Stimulated activated CD4-positive, alpha-beta T cell treated with anti-CD3 and anti-CD28 coated beads, Interleukin-2, amount 100 ng/mL, for 24 hours (primary cell): Measurements from ENCODE around the gene DRG2.

ENCODE experiments used
- DNase-seq, 2 donors: peaks; one replicate each; pipeline ENCODE4 v3.0.0-alpha.2; 2020

The DRG2 gene

GRCh38 chr17:18076936-18077335, 10.8 kb upstream of the DRG2 start:
- no peak for DNase-seq

GRCh38 chr17:18079543-18079942, 8.2 kb upstream of the DRG2 start:
- no peak for DNase-seq

DNA sequence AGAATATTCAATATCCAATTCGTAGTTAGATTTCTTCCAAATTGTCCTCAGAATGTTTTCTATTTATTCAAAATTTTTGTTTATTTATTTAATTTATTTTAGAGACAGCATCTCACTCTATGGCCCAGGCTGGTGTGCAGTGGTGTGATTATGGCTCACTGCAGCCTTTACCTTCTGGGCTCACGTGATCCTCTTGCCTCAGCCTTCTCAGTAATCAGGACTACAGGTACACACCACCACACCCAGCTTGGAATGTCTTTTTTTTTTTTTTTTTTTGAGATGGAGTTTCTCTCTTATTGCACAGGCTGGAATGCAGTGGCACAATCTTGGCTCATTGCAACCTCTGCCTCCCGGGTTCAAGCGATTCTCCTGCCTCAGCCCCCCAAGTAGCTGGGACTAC, 3.5 kb upstream of the DRG2 start:
- no peak for DNase-seq

DNA sequence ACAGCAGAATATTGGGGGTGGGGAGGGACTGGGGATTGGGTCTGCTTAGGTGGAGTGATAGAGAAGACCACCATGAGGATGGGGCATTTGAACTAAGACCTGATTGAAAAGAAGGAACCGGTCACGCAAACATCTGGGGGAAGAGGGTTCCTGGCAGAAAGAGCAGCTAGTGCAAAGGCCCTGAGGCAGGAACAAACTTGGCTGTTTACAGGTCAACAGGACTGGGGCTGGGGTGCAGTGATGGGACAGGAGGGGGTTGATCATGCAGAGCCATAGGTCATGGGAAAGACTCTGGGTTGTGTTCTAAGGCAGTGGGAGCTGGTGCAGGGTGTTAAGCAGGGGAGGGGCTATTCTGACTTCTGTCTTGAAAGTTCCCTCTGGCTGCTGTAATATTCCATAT, 1.9 kb downstream of the DRG2 start:
- DNase-seq = no peak

DNA sequence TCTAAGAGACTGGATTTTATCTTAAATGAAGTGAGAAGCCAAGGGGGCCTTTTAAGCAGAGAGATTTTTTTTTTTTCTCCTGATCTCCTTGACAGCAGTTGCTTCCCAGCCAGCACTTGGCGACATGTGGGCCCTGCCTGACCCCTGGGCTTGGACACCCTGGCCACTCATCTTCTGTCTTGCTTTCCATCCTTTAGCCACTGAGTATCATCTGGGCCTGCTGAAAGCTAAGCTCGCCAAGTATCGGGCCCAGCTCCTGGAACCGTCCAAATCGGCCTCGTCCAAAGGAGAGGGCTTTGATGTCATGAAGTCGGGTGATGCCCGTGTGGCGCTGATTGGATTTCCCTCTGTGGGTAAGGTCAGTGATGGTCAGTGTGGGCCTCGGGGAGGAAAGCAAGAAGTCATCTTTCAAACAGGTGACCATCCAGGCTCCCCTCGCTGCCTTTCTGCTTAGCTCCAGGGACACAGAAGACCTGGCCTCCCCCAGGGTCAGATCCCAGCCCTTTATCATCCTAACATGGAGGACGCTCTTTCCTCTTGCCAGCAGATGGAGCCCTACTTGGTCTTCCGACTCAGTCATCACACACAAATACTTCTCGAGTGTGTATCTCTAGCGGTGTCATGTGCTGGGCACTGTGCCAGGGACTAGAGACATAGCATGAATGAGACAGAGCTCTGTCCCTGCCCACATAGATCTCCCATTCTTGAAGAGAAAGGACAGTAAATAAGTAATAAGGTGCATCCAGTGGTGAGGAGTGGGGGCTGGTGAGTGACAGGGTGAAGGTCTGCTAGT, 6.1 kb downstream of the DRG2 start:
- DNase-seq = peak in 1 of 2 donors; percentile 20

DNA sequence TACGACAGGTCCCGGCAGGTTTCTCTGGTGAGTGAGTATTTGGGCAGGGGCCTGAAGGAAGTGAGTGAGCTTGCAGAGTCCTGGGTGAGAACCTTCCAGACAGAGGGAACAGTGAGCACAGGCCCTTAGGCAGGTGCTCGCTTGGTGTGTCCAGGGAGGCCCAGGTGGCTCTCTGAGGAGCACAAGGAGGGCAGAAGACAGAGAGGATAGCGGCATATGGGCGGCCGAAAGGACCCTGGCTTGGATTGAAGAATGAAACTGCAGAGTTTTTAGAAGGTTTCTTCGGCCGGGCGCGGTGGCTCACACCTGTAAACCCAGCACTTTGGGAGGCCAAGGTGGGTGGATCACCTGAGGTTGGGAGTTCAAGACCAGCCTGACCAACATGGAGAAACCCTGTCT, 6.7 kb downstream of the DRG2 start:
- DNase-seq = no peak

GRCh38 chr17:18099516-18099915, 11.8 kb downstream of the DRG2 start:
- DNase-seq = no peak

DNA sequence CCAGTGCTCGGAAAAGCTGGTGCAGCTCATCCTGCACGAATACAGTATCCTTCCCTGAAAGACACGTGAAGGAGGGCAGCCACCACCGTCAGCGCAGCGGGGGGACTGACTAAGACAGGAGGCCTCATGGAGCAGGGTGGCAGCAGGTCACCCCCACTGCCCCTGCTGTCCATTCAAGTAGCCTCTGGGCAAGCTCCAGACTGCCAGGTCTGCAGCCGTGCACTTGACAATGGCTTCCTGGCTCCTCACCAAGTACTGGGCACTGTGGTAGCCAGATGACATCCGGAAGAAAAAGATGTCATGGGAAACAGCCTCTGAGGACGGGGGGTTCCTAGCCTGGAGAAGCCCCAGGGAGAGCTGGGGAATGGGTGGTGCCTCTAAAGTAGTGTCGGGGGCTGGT, 12.9 kb downstream of the DRG2 start:
- no peak for DNase-seq

GRCh38 chr17:18101828-18102227, 14.1 kb downstream of the DRG2 start:
- no peak for DNase-seq

DNA sequence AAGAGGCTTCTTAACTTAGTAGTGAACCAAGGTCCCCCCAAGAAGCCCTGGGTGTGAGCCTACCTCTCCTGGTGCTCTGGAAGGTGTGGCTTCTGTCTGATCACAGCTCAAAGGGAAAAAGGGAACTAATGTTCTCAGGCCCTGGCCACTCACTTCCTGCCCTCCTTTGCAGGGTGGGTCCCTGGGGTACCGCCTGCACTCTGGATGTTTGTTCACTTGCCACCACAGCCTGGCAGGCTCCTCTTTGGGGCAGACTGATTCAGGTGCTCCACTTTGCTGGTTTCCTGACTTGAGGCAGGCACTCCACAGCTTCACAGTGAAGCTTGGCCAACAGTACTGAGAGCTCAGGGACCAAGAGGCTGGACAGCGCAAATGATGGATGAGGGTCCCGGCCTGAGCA, 14.9 kb downstream of the DRG2 start:
- DNase-seq = no peak

DNA sequence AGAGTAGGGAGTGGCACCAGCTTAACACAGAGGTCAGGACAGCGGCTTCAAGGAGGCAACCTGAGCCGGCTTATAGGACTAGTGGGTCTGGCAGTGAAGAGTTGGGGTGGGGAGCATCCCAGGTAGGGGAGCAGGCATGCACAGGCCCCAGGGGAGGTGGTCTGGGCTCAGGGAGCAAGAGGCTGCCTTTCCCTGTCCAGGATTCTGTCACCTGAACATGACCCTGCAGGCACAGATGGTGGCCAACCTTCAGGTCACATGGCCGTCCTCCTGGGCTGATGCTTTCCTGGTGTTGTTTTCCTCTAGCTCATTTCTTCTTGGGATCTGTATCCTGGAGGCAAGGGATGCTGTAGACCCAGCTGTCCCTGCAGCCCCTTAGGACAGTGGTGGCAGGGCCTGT, 17.3 kb downstream of the DRG2 start:
- DNase-seq = no peak

DNA sequence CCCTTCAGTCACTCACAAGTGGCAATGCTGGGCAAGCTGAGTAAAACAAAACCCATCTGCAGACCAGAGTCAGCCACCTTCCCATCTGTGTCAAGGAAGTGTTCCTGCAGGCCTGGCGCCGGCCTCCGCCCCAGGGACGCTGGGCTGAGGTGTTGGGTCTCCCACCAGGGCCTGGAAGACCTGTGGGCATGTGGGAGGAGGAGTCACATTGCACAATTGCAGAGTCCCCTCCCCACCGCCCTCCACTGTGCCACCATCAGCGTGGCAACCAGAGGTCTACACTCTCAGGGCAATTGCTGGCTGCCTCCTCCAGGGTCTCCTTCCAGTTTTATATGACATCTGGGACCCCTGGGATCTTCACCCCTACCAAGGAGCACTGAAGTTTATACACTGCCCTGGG, 17.8 kb downstream of the DRG2 start:
- DNase-seq = no peak

- no peak for DNase-seq
Observed at GRCh38 chr17:18106211-18106610, 18.5 kb downstream of the DRG2 start.

DNA sequence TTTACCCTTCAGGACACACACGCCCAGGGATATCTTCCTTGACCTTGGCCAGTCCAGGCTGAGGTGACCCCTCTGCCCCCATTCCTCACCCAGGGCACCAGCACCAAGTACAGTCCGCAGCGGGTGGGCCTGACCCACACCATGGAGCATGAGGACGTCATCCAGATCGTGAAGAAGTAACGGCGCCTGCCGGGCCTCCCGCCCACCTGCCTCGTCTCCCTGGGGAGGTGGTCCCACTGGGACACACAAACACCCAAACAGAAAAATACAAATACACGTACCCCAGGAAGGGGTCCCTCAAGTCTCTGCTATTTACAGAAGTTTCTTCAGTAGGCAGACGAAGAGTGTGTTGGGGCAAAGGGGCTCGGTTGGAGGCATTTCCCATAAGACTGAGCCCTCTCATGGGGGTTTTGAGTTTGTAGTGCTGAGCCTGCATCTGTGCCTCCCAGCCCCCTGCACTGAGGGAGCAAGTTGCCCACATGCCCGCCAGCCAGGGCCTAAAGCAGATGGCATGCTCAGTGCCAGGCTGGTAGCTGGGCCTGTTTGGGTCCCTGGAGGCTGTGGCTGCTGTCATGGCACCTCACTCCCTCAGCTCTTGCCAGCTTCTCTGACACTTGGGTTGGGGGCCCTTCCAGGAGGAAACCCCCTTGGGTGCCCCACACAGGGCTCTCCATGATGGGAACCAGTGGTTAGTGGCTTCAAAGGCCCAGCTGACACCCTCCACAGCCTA, 19.5 kb downstream of the DRG2 start:
- no peak for DNase-seq

DNA sequence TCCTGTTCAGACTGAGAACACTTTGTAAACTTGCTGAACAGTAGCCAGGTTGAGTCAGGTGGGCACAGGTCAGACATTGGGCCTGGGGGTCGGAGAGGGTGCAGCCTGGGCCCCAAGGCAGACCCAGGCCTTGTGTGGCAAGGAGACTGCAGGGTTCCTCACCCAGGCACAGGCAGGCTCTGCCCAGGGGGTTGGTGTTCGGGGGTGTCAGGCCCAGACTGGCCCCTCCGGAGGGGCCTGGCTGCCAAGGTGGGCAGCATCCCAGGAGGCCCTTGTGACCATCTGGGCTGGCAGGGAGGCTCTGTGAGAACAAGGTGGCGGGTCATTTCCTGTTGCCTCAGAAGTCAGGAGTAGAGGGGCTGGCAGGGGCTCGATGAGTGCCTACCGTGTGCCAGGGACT, 20.2 kb downstream of the DRG2 start:
- no peak for DNase-seq

DNA sequence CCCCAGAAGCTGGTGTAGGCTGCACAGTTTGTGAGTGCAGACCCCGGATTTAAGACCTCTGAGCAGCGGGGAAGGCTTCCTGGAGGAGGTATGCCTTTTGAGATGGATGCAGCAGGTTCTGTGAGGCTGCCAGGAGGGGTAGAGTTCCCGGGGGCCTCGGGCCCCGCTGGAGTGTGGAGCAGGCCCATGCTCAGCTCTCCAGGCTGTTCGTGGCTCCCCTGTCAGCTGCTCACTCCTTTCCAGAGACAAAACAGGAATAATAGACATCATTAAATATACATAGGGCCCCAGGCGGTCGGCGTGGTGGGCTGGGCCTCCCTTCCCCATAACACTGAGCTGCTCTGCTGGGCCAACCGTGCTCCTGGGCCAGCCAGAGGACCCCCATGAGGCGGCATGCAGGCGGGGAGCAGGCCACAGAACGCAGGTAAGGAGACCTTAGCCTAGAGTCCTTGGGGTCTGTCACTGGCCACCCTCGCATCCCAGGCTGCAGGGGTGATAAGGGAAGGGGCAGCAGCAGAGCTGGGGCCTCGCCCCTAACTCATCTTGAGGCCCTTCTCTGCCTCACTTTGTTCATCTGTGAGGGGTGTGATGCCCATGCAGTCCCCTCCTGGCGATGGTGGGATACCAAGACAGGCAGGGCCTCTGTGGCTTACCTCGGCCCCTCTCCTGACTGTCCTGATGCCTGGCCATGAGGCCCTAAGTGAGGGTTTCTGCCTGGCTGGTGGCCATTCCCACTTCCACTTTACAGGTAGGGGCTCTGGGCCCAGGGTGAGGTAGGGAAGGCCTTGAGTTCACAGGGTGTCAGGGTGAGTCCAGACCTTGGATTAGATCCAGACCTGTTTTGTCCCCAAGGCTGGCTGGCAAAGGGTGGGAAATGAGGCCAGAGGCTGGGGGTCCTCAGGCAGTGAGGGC, 20.9 kb downstream of the DRG2 start, which contains the start of gene MYO15A:
TSS of gene MYO15A (plus strand) at position 356 of the 912 bp plus-strand sequence. CDS start 10,045 bp downstream, outside the sequence.
- no peak for DNase-seq

- no peak for DNase-seq
Observed at GRCh38 chr17:18109935-18110485, 22.3 kb downstream of the DRG2 start.

DNA sequence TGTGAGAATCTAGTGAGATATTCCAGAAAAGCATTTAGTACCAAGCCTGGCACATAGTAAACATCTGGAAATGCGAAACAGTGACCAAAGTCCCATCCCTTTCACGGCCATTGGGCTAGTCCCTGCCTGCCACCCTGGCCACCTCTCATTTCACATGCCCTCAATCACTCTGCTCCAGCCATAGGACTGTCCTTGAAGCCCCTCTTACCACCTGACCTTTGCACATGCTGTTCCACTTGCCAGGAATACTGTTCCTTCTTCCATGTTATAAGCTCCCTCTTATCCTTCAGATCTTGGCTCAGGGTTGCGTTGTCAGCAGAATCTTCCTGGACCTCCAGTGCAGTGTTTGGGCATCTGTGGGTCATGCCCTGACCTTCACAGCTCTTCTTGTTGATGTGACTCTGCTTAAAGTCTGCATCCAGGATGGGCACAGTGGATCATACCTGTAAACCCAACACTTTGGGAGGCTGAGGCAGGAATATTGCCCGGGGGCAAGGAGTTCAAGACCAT, 22.9 kb downstream of the DRG2 start:
- DNase-seq = no peak

DNA sequence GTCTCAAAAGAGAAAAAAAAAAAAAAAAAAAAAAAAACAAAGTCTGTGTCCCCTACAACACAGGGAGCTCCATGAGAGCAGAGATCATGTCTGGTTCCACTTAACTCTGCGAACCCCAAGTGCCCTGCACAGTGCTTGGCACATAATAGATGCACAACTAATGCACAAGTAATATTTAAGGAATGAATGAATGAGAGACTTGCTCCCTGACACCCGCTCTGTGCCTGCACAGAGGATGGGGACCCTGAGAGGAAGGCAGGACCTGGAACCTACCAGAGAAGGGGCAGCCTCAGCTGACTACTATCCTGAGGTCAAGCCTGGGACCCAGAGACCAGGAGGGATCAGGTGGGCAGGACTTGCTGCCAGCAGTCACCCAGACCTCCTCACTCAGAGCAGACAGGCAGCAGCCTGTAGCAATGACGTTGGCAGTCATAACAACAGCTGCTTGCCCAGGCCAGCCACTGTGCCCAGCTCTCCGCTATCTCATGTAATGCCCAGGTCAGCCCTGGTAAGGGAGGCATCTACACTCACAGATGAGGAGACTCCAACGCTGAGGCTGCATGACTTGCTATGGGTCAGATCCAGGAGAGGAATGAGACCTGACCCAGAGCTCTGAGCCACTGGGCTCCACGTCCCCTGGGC, 23.7 kb downstream of the DRG2 start:
- no peak for DNase-seq

DNA sequence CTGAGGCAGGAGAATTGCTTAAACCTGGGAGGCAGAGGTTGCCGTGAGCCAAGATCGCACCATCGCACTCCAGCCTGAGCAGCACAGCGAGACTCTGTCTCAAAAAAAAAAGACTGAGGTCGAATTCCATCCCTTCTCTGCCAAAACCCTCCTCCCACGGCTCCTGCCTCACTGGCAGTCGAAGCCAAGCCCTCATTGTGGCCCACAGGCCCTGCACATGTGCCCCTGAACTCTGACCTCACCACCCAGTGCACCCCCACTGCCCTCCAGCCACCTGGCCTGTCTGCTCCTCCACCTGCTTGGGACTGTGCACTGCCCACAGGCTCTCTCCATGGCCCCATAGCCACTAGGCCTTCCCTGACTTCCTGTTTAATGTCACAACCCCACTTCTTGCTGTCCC, 27.8 kb downstream of the DRG2 start:
- DNase-seq = no peak

DNA sequence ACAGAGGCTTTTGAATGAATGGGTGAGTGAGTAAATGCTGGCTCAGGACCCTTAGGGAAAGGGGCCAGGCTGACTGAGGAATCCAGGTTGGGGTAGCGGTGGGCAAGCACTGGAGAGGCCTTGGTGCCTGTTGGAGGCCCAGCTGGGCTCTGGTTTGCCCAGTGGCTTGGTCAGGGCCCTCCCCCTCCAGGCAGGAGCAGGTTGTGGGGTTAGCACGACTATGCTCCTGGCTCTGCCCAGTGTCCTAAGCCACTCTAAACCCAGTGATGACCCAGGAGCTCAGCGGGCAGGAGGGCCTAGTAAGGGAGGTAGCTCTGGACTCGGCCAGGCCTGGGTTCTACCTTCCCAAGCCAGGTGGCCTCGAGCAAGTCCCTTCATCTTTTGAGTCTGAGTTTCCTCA, 28.3 kb downstream of the DRG2 start:
- DNase-seq = no peak

- no peak for DNase-seq
Observed at GRCh38 chr17:18117533-18117932, 29.8 kb downstream of the DRG2 start.
